Measurements from ENCODE around the gene NSUN4. TPM values are rescaled to one million over a fixed set of nuclear protein-coding genes. Genes with fewer than 3 reads are reported as not detected.

The NSUN4 gene
- total and polyA plus RNA-seq, 9 of the 15 experiments (the other 6 are each of a cell fraction or from before 2014, with no cell fraction given), result 33.4 to 60.2 (median 46.3) TPM

DNA sequence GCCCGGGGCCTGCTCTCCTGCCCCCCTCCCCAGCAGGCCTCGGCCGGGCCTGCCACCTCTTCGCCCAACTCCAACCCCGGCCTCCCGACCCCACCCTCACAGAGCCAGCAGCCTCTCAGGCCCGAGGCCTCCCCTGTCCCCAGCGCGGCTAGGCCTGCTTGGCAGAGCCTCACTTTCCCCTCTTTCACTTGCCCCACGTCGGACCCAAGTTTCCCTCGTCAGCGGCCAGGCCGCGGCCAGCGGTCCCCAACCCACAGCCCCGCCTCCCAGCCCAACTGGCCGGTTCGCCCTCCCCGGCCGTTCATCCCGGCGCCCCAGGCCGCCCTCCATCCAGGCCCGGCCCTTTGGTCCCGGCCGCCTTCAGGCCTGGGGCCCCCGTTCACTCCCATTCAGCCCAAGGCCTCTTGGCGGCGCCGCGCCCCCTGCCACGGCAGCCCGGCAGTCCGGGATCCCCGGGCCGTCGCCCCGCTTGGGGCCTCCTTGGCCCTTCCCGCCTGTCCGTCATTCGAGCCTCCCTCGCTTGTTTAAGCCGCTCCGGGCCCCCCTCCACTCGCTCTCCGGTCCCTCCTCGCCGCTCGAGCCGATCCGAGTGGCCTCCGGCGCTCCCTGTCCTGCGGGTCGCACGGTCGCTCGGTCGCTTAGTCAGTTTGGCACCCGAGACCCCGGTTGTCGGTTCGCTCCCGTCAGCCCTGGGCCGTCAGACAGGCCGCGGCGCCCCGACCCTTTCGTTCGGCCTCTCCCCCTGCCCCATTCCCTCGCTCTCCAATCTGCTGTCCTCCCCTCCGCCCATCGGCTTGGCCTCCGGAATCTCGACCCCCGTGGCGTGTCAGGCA, 38.6 kb upstream of the NSUN4 start (continued):
- TF ChIP-seq, protein P1, sequence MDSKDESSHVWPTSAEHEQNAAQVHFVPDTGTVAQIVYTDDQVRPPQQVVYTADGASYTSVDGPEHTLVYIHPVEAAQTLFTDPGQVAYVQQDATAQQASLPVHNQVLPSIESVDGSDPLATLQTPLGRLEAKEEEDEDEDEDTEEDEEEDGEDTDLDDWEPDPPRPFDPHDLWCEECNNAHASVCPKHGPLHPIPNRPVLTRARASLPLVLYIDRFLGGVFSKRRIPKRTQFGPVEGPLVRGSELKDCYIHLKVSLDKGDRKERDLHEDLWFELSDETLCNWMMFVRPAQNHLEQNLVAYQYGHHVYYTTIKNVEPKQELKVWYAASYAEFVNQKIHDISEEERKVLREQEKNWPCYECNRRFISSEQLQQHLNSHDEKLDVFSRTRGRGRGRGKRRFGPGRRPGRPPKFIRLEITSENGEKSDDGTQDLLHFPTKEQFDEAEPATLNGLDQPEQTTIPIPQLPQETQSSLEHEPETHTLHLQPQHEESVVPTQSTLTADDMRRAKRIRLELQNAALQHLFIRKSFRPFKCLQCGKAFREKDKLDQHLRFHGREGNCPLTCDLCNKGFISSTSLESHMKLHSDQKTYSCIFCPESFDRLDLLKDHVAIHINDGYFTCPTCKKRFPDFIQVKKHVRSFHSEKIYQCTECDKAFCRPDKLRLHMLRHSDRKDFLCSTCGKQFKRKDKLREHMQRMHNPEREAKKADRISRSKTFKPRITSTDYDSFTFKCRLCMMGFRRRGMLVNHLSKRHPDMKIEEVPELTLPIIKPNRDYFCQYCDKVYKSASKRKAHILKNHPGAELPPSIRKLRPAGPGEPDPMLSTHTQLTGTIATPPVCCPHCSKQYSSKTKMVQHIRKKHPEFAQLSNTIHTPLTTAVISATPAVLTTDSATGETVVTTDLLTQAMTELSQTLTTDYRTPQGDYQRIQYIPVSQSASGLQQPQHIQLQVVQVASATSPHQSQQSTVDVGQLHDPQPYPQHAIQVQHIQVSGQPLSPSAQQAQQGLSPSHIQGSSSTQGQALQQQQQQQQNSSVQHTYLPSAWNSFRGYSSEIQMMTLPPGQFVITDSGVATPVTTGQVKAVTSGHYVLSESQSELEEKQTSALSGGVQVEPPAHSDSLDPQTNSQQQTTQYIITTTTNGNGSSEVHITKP (IDR thresholded peaks at IDR 0.05; ENCODE audit: partially characterized antibody), result peak; percentile 41
- TF ChIP-seq ZEB2 (IDR thresholded peaks at IDR 0.05) (no peak), SIN3A (IDR thresholded peaks at IDR 0.05; ENCODE audit: borderline replicate concordance in 2 of 2, control insufficient read depth in 1 of 2, low read depth in 2 of 2, low read length in 2 of 2) (peak in 1 of 2 experiments; percentile 70; a peak in 1 of 4 replicates), RB1 (IDR thresholded peaks at IDR 0.05; ENCODE audit: low read depth) (peak; percentile 62; the same call in 1 of the 2 replicates), NFXL1 (CRISPR knock-in tag; IDR thresholded peaks at IDR 0.05) (no peak), BRF2 (IDR thresholded peaks at IDR 0.05; ENCODE audit: borderline replicate concordance, insufficient read depth, insufficient read length) (no peak), ZNF436 (CRISPR knock-in tag; IDR thresholded peaks at IDR 0.05) (no peak), MAFK (IDR thresholded peaks at IDR 0.05; ENCODE audit: low read length) (no peak), ZNF408 (CRISPR knock-in tag; IDR thresholded peaks at IDR 0.05; ENCODE audit: low read depth) (no peak), KDM5B (IDR thresholded peaks at IDR 0.05; ENCODE audit: insufficient replicate concordance, low read depth, low read length) (peak; percentile 50), CREB3L1 (IDR thresholded peaks at IDR 0.05; ENCODE audit: borderline replicate concordance, low read depth) (peak; percentile 49; the same call in 1 of the 2 replicates)
- TF ChIP-seq, protein P2, sequence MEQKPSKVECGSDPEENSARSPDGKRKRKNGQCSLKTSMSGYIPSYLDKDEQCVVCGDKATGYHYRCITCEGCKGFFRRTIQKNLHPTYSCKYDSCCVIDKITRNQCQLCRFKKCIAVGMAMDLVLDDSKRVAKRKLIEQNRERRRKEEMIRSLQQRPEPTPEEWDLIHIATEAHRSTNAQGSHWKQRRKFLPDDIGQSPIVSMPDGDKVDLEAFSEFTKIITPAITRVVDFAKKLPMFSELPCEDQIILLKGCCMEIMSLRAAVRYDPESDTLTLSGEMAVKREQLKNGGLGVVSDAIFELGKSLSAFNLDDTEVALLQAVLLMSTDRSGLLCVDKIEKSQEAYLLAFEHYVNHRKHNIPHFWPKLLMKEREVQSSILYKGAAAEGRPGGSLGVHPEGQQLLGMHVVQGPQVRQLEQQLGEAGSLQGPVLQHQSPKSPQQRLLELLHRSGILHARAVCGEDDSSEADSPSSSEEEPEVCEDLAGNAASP (IDR thresholded peaks at IDR 0.05), result no peak
